NCI-H187 (cell line): ENCODE data around the gene BCCIP.

Source experiments
- DNase-seq, 2 experiments: peaks; one replicate each; lab custom pipeline; 2025; lab: John Stamatoyannopoulos, UW

Gene BCCIP

DNA sequence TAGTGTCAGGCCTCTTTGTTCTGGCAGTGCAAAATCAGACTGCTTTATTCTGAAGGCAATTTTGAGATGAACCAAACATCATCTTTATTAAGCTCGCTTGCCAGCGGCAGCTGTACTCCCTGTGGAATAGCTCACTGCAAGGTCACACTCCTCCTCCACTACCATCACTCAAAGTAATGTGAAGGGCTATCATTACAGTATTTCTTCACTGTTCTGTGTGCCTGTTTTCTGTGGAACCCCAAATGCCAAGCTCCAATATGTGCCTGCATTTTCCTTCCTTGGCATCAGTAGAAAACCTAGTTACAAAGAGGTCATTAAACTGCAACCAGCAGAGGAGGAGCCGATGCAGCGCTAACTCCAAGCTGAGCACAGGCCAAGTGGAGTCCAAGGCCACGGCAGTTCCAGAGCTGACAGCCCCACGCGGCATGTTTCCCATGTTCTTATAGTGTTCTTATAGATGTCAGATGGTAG is 21.4 kb downstream of the BCCIP start:
- no peak for DNase-seq

DNA sequence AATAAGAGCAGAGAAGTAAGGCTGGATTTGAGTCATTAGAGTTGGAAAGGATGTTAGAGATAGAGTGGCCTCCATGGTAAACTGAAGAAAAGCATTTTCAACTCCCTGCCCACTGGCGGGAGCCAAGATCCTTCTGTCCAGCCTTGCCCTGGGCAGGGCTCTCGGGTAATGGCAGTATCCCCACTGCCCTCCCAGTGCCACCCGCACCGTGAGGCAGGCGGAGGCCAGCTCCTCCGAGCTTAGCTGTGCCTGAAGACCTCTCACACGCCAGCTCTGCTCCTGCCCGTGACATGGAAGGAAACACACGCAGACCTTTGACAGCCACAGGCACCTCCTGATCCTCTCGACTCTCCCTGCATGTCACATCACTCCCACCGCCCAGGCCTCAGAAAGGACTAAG is 22.3 kb downstream of the BCCIP start:
- no peak for DNase-seq

DNA sequence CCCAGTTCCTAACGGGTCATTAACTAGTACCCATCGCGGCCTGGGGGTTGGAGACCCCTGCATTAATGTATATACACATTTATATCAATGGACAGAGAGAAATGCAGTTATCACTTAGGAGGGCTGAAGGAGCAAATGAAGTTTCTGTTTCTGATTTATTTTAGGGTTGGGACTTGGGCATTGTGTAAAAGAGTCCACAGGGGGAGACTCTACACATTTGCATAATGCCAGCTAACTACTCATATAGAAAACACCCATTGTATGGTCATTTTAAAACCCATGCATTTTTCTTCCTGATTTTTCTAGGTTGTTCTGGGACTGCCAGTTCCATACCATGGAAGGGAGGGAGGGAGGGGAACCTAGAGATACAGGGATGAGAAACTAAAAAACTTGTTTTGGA is 23.5 kb downstream of the BCCIP start:
- DNase-seq, result no peak

DNA sequence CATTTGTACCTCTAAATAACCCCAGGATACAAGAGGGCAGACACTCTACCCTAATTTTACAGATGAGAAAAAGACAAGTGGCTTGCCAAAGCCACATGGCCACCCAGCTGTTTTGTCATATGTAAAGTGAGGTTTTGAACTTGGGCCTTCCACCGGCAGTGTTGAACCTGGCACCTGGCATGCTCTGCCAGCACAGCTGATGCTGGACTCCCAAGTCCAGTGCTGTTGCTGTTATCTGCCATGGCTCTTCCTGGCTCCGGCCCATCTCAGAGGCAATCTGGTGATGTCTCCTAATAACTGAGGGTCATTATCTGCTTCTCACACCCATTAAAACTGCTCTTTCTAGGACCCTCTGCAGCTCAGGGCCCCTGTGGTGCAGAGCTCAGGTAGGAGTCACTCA is 25.0 kb downstream of the BCCIP start:
- DNase-seq, result no peak

DNA sequence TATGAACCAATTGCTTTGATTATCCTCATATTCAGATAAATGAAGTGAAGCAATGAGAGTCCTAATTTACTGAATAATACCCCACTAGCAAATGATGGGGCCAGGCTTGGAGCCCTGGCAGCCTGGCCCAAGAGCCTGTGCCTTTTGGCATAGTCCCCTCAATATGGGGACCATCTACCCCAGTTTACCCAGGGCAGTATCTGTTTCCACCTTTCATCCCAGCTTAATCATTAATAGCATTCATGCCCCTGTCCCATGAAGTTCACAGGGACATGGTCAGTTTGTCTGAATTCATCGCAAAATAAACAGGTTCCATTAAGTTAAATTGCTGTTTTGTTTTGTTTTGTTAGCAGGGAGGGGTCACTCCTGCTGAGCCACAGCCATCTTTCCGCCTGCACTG is 25.5 kb downstream of the BCCIP start:
- no peak for DNase-seq

DNA sequence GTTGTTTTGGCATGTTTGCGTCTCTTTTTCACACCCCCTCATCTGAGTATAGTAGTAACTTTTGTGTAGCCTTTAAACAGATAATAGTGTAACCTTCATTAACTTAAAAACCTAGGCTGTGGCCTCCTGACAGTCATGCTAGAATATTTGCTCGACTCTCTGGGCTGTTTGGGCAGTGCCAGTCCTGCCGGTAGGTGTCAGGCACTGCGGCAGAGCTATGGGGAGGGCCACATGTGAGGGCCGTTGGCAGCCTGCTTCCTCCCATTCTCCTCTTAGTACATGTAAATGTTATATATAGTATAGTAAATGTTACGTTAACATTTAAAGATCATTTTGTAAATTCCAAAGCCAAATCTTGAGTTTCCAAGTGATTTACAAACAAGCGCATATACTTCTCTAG is 26.1 kb downstream of the BCCIP start:
- DNase-seq, result no peak

DNA sequence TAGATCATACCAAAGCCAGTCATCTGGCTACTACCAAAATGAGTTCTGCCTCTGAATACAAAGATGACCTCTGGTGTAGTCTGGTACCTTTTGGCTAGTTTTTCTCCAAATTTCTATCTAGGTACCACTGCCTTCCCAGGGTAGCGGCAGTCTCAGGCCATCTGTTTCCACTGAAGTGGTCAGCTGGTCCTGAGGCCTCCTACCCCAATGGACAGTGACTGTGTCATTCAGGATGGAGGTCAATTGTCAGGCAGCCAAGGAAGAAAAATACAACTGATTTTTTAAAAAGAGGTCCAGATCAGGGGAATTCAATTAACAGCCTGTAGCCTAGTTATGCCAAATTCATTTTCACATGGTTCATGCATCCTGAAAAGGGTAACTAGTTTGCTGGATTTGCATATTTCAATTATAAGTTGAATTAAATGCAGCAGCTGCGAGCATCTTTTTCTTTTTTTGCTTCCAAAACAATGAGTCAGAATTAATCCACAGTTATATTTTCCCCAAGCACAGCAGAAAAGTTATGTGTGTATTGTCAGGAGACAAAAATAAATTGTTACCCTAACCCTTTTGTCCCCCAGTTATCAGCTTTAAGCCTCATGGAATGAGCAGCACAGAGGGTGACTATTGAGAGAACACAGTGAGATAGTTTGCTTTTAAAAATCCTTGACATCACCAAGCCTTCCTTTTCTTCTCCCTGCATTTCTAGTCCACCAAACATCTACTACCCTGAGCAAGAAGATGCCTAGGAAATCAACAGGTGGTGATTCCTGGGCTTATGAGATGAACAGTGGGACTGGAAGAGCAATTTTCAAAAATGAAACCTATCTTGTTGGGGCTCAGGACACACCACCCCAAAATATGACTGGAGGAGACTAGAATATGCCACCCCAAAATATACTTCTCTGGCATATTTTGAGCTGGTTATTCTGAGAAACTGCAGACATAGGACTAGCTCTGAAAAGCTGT is 27.7 kb downstream of the BCCIP start:
- no peak for DNase-seq

DNA sequence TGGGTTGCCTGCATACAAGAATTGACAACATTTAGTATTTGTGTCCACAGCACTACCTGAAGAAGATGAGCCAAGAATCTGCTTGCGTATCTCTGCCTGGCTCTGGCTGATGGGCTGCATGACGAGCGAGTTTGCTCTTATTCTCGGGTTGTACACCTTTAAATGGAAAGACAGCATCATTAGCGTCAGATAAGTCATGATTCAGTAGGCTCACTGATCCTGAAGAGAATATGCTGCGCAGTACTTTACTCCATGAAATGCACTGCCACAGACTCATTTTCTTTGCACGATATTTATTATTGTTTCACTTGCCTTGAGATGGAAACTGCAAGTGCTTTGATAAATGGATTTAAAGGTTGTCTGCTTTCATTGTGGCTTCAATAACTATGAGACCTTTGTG is 29.1 kb downstream of the BCCIP start:
- no peak for DNase-seq

DNA sequence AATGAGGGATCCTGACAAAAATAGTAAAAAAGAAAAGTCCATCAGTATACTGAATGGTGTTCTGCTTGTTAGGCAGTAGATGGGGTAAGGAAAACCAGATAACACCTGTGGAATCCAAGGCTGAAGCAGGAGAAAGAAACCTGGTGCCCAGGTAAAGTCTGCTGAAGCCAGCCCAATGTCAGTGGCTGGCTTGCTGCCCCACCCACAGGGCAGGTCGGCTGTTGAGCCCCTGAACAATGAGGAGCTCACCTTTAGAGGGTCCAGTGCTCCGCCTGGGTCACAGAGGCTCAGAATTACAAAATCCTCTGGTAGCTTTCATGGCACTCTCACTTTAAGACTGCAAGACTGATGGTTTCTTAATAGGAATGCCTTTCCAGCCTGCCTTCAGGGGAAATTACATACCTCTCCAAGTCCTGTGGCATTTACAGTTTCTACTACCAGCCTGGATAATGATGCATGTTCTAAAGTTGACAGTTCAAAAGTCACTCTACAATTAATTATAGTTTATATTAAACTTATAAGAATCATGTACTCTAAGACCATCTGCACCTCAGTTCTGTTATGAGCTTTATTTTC is 33.9 kb downstream of the BCCIP start:
- DNase-seq, result no peak

DNA sequence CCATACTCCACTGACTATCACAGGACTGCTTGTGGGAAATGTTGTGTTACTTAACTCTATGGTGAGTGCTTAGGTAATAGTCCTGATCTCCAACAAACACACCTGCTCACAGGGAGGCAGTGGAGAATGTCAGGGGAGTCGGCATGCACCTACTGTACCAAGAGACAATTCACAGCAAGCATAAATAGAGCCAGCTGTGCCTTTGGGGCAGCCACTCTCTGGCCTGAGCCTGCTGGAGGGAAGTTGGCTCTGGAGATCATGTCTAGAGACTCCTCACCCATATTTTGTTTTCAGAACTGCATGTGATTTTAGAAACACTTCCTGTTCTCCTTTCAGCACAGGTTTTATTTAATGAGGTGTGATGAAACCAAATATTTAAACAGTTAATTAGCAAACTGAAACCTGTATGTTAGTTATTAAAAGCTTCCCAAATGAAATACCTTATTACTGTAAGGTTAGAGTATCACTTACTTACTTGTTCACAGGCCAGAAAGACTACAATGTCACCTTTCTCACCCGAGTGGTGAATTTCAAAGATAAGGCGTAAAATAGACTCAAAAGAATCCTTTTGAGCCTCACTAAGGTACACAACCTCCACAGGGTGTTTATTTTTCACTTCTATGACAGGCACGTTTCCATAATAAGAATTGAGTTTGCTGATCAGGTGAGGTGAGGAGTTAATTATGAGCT is 35.9 kb downstream of the BCCIP start:
- no peak for DNase-seq

DNA sequence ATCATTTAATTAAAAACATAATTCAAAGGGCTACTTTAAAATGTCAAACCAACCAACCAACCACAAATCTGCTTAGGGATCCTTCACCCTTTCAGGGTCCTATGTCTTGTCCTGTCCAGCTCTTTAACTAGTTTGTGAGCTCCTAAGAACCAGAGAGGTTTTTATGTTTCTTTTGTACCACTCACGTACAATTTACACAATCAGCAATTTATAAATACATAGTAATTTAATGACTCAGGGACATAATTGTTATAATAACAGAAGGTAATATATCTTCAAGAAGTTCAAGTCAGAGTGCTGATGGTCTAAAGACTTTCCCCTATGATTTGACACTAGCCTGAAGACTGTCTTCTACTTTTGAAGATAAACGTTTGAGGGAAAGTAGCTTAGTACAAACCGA is 41.8 kb downstream of the BCCIP start:
- DNase-seq, result no peak

DNA sequence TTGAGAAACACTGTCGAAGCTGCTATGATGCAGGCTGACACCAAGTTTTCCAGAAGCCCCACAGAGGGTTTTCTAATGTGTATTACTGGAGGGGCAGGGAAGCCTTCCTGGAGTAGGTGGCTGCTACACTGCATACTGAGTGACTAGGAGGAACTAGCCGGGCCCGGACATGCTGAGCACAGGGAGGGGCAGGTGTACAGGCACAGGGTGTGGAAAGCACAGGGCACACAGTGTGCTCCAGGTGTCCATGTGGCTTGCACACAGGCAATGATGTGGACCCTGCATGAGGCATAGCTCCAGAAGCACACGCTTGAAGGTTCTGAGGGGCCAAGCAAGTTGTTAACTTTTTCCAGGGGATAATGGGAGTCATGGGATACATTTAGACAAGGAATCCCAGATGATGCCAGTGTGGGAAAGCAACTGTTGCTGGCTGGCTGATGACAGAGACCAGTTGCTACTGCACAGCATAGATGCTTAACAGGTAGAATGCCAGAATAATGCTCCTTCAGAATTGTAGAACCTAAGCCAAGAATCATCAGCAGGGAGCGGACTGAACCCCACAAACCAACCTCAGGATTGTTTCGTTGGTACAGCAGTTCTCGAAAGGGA is 43.2 kb downstream of the BCCIP start:
- no peak for DNase-seq

DNA sequence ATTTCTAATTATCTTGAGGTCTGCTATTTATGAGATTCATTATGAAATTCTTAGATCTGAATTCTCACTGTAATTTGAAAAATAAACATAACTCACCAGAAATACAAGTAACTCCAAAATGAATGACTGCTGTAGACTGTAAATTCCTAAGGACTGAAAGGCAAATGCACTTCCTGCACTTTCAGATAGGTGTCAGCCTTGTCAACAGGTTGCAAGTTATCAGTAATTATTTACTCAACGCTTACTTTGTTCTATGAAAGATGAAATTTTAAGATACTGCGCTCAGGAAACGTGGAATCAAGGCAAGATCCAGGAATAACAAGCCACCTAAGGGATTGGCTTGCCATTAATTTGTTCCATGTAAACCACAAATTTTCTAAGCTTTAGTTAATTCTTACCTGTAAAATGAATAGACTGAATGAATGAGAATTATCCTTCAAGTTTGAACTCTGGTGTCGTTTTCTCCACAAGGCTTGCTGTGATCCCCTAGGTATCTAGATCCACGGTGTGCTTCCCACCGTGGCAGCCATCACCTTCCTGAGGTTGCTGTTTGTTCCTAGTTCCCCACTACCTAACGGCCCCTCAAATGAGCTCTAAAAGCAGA is 45.1 kb downstream of the BCCIP start:
- DNase-seq, result no peak

DNA sequence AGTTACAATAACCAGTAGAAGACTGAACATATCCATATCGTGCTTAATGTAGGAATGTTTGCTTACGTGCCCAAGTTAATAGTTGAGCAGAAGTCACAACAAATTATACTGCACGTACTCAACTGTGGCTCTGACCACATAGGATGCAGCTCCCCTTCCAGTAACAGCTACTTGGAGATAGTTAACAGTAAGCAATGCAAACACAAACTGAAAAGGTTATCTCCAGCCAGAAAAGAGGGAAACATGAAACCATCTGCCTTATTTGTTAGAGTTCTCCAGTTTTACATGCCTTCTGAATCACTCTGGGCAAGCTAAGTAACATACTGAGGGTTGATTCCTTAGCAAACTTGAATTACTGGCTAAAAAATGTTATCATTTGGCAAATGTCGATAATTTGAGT is 48.0 kb downstream of the BCCIP start:
- no peak for DNase-seq

DNA sequence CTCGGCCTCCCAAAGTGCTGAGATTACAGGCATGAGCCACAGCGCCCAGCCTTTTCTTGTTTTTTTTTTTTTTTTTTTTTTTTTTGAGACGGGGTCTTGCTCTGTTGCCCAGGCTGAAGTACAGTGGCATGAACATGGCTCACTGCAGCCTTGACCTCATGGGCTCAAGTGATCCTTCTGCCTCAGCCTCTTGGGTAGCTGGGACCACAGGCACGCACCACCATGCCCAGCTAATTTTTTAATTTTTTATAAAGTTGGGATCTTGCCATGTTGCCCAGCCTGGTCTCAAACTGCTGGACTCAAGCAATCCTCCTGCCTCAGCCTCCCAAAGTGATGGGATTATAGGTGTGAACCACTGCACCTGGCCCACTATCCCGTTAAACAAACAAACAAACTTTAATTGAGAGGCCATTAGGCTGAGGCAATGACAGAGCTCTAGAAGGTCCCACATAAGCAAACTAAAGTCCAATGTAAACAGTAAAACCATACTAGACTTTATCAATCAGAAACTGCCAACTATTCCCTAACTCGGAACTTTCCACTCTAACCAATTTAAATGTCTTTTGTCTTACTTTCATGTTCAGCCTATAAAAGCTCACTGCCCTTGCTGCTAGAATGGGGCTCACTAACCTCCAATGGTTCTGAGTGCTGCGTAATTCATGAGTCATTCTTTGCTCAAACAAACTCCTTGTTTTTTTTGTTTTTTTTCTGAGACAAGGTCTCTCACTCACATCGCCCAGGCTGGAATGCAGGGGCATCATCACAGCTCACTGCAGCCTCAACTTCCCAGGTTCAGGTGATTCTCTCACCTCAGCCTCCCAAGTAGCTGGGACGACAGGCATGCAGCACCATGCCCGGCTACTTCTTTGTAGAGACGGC is 55.9 kb downstream of the BCCIP start:
- no peak for DNase-seq

DNA sequence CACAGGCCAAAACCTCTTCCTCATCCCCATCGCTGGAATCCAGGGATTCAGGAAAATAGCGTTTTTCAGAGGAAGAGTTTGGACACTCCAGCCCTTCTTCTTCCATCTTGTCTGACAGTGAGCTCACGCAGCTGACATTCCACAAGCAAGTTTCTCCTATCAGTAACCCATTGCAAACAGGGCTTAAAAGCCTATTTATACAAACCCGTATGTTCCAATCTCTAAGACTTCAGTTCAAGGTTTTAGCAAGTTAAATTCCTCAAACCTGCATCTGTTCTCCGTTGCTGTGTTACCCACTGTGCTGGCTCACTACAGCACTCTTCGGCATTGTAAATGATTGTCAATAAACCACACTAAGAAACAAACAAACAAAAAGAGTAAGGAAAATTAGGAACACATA is 57.4 kb downstream of the BCCIP start:
- no peak for DNase-seq

DNA sequence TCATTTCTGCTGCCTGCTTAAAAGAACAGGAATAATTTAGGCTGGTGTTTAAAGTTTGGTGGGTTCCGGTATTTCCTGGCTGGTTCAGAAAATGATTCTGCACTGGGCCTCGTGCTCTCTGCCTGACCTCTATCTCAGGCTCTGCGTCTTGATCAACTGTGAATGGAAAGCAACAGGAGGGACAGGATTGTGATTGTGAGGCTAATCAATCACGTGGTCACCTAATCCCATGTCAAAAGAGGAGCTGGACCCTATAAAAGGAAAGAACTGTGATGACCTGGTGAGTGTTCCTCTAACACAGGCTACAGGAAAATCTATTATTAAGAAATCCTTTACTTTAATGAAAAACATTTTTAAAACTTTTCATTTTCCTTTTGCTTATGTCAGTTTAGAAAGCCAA is 57.8 kb downstream of the BCCIP start, which contains the start of gene DHX32:
DHX32 (minus strand) TSS at position 101 of the 400 bp plus-strand sequence. CDS start 468 bp downstream, outside the sequence.
- DNase-seq, result no peak

DNA sequence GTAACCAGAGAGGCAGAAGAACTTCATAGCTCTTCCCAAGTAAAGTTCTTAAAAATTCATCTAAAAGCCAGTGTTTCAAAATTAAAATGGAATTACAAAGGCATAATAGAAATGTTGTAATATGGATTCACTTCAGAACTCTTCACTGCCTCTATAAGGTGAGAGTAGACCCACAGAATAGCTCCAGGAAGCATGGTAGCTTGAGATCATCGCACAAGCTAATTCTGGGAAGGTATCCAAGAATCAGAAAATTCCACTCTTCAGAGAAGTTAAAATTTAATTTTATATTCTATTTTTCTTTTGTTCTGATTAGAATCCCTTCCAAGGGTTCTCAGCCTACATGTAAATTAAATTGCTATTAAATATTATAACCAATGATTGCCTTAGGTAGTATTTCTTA is 59.2 kb downstream of the BCCIP start:
- DNase-seq, result no peak

DNA sequence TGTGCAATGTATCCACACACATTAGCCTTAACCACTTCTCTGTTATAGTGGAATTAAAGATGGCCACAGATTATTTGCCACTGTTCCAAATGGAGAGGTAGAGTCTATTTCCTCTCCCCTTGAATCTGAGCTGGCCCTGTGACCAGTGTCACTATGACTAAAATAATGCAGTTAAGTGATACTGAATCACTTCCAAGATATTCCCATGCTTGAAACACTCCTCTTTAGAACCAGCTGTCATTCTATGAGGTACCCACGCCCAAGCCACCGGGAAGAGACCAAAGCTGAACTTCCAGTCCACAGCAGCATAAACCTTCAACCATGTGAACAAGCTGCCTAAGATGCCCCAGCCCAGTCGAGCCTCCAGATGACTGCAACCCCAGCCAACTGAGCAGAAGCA is 59.9 kb downstream of the BCCIP start:
- no peak for DNase-seq
